GM13976 (cell line): ENCODE results near the gene FAM47C.
"Not testable (repeated sequence)": the region's sequence is repeated elsewhere in the genome, so short reads cannot be mapped to it uniquely, and the experiment has no call there.

Source experiments
- DNase-seq: peaks from one replicate; pipeline ENCODE4 v3.0.0; 2012; ENCODE audit warnings: low spot score
- in situ Hi-C: fragments of 300-500 bp; cut with MboI; formaldehyde crosslinking; loops from one replicate; pipeline ENCODE4 v1.12.0; 2022; ENCODE audit warnings: low sequenced_read_pairs, mixed read lengths, inconsistent platforms; ENCODE audit not compliant: unreplicated experiment
- TF ChIP-seq, protein P1 (sequence below): IDR thresholded peaks from 2 replicates; pipeline ENCODE4 v1.5.1; 2012; ENCODE audit warnings: borderline replicate concordance, mild to moderate bottlenecking; ENCODE audit not compliant: insufficient read depth; ENCODE audit errors: extremely low read depth, missing control alignments, control extremely low read depth

FAM47C gene

DNA sequence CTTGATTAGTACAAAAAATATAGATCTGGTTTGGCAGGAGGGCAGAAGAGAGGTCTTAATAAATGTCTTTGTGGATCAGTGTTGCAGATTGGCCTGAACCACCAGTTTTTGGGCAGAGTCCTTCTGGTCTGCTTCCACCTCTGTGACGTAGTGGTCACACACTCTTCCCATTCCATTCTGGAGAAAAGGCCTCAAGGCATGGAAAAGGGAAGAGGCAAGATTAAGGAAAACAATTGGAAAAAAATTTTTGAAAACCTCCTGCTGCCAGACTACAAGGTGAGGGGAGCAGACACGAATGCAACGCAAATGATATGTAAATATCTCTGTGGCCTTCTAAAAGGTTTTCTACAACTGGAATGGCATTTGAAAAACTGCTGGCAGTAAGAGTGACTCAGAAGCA is 24.3 kb upstream of the FAM47C start:
- in situ Hi-C loops: no loop called here
- TF ChIP-seq, protein P1, sequence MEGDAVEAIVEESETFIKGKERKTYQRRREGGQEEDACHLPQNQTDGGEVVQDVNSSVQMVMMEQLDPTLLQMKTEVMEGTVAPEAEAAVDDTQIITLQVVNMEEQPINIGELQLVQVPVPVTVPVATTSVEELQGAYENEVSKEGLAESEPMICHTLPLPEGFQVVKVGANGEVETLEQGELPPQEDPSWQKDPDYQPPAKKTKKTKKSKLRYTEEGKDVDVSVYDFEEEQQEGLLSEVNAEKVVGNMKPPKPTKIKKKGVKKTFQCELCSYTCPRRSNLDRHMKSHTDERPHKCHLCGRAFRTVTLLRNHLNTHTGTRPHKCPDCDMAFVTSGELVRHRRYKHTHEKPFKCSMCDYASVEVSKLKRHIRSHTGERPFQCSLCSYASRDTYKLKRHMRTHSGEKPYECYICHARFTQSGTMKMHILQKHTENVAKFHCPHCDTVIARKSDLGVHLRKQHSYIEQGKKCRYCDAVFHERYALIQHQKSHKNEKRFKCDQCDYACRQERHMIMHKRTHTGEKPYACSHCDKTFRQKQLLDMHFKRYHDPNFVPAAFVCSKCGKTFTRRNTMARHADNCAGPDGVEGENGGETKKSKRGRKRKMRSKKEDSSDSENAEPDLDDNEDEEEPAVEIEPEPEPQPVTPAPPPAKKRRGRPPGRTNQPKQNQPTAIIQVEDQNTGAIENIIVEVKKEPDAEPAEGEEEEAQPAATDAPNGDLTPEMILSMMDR: no peak
- DNase-seq: no peak

DNA sequence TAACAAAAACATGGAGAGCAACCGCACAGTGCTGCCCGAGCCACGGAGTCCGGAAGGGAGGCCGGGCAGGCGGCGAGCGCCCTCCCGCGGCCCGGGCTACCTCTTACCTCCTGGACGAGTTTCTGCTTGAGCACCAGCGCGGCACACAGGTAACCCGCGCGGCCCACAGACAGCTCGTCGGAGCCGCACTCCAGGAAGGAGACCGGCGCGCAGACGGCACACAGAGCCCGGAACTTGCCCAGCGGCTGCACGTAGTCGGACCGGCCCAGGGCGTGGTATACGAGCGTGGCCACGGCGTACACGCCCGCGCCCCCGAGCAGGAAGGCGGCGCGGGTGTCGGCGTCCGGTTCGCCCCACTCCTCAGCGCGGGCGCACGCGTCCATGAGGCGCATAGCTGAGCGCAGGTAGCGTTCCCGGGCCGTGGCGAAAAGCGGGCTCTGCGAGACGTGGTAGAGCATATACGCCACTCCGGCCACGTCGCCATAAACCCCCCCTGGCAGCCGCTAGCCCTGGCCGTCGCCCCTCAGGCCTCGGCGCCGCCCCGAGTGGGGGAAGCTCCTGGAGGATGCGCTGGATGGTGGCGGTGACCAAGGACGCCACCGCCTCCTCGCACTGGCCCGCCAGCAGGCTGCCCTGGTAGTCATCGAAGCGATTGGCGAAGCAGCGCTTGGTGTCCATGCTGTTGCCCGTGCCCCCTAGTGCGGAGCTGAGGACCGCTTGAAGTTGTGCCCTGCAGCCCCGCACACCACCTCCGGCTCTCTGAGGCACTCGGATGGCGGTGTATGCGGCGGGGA is 22.6 kb upstream of the FAM47C start:
- DNase-seq, in situ Hi-C loops: not testable (repeated sequence)

DNA sequence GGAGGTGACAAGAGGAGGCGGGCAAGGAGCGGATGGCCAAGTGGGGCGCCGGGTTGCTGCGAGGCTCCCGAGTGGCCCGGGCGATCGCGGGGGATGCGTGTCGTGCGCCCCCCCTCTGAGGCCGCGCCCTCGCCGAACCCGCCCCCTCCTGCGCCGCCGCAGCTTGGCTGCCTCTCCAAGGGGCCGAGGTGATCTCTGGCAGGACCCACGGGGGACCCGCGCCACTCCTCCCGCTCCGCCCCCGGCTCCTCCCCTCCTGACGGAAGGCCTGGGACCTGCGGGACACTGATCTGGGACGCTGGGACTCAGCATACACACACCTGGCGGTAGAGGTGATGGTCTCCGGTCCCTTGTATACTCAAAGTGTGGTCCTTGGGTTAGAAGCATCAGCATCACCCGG is 21.9 kb upstream of the FAM47C start:
- TF ChIP-seq, protein P1: no peak
- in situ Hi-C loops: no loop called here
- DNase-seq: no peak

GRCh38 chrX:36987212-36987611 is 21.0 kb upstream of the FAM47C start:
- DNase-seq, in situ Hi-C loops: not testable (repeated sequence)

- in situ Hi-C loops: no loop called here
Measured at GRCh38 chrX:37000140-37000539, 8.0 kb upstream of the FAM47C start.

GRCh38 chrX:37010496-37010895 is 2.3 kb downstream of the FAM47C start:
- in situ Hi-C loops: no loop called here
- TF ChIP-seq, protein P1: no peak
- no peak for DNase-seq

More at GRCh38 chrX:37000140-37000539, 8.0 kb upstream of the FAM47C start:
- DNase-seq: no peak
- TF ChIP-seq, protein P1: no peak

DNA sequence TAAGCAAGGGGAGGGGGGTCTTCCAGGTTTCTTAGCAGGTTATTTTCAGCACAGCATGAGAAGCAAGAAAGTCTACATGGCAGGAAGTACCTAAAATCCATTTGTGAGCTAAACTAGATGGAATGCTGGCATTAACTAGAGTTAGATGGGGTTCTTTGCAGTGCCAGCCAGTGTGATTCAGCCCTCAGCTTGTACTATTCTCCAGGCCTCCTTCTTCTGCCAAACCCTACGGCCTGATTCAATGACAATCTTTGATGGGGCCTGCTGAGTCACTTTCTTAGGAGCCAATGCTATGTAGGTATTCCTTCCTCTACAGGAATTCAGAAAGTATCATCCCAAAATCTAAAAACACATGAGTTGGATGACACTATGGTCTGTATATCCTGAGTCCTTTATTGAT is 26.1 kb downstream of the FAM47C start:
- in situ Hi-C loops, DNase-seq: not testable (repeated sequence)

DNA sequence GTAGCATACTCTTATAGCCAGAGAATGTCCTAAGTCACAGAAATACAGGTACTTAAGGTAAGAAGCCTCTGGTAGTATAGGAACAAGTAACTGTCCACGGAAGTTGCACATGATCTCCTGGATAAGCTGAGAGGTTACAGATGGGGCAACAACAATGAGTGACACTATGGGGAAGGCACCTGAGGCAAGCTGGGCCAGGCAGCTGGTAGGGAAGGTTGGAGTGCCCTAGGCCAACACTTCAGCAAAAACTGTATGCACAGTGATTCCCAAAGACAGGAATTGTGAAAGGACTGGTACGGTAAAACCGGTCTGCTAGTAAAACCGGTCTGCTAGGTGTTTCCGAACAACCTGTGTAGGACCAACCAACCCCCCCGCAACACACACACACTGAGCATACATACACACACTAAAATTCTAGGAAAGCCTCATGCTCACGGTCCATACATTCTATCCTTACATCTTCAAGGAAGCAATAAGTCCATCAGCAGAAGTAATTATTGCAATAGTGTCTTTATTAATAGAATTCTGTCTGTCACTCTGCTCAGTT is 28.6 kb downstream of the FAM47C start:
- in situ Hi-C loops, DNase-seq: not testable (repeated sequence)

DNA sequence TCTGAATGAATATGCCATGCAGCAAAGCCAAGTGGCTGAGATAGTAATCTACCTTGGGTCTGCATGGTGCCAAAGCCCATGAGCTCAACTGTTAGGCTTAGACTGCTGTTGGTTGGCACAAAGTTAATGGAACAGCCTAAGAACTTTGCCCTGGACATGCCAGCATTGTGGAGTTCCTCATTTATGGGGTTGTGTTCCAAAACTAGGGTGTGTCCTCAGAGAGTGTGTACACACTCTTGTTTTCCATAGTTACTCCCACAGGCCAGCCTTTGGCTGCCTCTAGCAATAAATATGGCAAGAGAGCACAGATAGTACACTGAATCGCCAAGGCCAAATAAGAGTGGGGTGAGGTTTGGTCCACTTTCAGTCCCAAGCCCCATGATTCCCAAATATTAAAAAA is 30.6 kb downstream of the FAM47C start:
- in situ Hi-C loops, DNase-seq: not testable (repeated sequence)

GRCh38 chrX:37042956-37043885 is 35.1 kb downstream of the FAM47C start:
- in situ Hi-C loops, DNase-seq: not testable (repeated sequence)
